ENCODE data around the gene OS9.

OS9 gene

DNA sequence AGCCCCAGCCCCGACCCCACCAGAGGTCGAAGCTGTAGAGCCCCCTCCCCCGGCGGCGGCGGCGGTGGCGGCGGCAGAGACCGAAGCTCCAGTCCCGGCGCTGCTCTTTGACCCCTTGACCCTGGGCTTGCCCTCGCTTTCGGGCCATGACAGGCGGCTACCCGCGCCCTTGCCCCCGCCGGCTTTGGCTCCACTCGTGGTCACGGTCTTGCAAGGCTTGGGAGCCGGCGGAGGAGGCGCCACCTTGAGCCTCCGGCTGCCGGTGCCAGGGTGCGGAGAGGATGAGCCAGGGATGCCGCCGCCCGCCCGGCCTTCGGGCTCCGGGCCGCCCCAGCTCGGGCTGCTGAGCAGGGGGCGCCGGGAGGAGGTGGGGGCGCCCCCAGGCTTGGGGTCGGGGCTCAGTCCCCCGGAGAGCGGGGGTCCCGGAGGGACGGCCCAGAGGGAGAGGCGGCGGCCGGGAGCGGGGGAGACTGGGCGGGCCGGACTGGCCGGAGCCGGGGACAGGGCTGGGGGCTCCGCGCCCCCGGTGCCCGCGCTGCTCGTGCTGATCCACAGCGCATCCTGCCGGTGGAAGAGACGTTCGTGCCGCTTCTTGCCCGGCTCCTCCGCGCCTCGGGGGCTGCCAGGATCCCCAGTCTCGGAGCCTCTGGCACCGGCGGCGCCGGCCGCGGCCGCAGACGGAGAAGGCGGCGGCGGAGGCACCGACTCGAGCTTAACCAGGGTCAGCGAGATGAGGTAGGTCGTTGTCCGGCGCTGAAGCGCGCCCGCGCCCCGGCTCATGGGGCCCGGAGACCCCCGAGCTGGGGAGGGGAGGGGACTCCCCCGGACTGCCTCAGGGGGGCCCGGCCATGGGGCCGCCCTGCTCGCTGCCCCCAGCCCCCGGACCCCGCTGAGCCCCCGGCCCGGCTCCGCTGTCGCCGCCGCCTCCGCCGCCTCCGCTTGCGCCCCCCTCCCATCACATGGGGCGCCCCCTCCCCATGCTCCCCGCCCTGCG lies 43.8 kb downstream of the OS9 start:
- no peak for DNase-seq

DNA sequence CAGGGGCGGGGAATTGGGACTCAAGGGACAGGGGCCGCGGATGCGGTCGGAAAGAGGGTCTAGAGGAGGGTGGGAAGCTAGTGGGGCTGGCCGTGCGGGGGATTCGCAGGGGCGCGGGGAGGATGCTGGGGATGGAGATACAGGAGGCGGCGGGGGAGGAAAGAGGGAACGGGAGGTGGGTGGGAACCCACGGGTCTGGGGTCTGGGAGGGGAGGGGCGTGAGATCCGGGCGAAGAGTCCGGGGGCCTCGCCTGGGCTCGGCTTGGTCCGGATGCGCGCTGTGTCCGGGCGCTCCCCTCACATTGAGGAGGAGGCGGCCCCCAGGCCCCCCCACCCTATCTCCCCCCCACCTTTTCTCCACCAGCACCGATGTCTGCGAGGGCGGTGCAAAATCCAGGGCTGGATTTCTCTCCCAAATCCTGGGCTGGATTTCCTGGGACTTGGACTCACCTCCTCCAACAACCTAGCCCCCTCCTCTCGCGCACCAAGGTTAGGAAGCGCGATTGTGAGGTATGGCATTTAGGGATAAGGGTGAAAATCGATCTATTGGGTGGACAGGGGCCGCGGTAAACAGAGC lies 44.8 kb downstream of the OS9 start, which contains the start of gene AGAP2:
TSS of gene AGAP2 (minus strand) at position 82 of the 577 bp plus-strand sequence. CDS start 496 bp downstream, outside the sequence.
- DNase-seq, result no peak

DNA sequence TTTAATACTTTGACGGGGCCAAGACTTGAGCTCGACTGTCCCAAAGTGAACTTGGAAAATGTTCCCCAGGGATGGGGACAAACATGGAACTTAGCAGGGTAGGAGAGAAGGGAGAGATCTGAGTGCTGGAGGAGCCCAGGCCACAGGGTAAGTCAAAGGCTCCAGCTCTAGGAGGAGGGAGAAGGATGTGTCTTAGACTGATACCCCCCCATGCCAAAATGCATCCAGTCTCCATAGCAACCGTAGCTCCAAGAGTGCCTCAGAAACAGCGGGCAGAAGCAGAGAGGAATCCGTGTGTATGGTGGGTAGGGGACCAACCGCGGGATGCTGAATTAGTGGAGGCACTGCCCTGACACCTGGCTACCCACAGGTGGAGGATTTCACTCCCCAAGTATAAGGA lies 45.5 kb downstream of the OS9 start:
- no peak for DNase-seq

DNA sequence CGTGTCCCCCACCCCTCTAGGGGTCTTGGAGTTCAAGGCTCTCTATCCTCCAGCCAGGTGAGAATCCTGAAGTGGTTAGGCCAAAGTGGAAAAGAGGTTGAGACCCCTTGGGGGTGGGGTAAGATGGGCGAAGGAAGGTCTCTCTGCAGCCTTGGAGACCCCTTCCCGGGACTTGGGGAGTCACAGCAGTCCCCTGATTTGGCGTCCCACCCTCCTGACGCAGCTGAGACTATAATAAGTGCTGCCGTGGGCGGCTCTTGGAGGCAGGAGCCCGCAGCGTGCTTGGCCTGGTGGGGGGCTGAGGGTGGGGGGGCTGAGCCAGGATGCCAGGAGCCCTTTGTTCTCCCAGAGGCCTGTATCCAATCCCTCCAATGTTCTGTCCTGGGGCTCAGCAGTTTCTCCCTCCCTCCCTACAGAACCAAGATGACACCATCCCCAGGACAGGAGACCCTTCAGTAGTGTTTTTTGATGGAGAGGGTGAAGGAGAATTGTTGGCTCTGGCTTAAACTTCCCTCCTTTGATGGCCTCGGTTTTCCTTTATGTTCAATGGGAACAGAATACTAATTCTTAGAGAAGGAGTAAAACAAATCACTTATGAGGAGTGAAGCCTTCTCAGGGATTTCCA lies 46.1 kb downstream of the OS9 start:
- no peak for DNase-seq

DNA sequence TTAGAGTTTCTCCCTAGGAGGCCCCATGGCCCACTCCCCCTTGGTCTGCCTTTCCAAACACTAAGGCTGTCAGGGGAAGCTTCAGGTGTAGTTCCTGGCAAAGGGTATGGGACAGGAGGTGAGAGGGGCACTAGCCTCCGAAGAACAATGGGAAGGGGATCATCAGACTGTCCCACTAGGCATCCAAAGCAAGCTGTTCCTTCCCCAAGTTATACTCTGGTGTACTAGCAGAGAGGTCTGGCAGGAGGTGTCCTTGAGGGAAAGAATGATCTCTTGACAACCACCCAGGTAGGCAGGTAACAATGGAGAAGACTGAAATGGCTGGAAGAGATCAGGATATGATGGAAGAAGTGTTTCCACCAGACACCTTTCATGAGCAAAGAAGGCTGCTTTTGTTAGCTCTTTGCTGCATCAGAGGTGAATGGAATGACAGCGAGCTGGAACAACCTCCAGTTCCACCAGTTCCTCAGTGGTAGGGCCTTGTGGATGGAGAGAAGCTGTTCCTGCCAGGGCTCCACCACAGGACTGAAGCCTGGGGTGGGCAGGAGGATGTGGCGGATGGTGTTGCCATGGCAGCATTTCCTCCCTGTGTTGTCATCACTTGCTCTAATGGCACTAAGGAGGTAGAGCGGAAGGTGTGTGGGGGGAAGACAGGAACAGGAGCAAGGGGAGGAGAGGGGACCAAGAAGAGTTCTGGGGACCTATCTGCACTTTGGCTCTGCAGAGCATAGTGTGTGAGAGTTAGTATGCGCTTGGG lies 46.9 kb downstream of the OS9 start:
- no peak for DNase-seq

DNA sequence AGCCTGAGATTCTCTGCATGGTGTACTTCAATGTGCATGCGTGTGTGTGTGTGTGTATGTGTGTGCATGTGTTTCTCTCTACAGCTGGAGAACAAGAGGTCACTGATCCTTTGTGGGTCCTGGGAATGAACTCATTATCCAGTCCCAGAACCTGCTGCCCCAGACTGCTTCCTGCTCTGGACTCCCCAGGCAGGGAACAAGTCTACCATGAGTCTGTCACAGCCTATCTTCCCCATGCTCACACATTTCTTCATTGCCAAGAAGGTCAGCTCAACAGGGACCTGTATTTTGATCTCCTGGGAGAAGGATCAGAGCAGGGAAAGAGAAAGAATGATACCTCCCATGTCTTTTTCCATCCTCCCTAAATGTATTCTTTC lies 47.5 kb downstream of the OS9 start:
- DNase-seq, result no peak

DNA sequence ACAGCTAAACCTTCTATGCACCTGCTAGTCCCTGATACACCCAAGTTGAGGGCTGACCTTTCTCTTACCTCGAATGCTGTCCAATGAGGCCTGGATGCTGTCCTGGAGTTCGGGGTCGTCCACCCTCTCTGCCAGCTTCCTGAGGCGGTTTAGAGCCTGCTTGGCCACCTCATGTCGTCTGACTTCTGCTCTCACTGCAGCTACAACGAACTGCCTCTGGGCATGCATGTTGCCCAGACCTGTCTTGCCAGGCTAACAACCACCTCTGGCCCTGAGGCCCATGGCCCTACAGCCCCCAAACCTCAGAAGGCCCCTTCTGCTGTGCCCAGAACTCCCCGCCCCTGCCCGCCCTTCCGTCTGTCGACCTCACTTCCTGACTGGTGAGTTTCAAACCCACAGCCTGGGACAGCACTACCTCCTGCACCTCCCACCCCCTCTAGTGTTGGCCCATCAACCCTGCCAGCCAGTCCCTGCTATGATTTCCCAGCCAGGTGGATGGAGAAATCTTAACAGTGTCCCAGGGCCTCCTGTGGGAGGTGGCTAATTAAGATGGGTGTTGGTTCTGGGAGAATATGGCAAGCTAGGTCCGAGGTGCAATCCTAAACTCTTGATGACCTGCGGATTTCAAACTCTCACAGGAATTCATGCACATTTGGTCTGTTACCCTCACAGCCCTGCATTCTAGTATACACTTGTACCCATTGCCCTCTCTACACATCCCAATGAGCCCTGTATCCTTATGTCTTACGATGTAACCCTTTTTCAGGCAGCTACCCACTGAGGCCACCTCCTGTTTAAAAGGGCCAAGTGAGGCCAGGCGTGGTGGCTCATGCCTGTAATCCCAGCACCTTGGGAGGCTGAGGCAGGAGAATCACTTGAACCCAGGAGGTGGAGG lies 48.2 kb downstream of the OS9 start:
- DNase-seq, result no peak

DNA sequence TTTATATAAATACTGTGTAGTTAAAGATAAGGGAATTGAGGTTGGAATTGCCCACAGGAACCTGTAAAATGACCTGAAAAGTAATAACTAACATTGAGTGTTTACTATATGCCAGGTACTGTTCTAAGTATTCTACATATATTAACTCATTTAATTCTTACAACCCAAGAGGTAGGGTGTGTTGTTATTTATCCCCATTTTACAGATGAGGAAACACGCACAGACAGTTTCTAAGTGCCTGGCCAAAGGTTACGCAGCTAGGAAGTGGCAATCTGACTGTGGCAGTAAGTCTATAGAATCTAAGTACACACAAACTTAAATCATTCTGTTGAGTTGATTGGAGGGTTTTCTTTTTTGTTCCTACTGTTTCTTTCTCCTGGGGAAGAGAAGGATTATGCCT lies 49.8 kb downstream of the OS9 start:
- no peak for DNase-seq

DNA sequence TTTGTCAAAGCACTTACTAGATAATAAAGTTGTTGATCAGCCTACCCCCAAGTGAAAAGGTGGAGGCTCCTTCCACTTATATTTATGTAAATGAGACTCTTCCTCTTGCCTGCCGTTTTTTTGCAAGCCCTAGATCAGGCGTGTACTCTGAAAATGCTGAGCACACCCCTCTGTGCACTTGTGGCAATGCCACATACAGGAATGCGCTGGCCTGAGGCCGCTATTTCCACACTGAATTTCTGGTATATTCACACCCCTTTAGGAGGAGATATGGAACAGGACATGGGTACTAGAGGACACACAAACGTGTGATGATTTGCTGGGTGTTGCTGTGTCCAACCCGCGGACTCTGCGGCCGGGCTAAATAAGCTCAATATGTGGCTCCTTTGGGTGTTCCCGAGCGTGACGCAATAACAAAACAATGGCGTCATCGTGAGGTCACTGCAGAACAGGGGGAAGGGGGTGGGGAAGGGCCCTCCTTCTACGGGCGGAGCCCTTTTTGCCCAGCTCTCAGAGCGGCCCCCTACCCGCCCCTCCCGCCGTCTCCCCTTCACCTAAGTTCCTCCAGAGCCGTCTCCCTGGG lies 50.4 kb downstream of the OS9 start:
- DNase-seq, result no peak

DNA sequence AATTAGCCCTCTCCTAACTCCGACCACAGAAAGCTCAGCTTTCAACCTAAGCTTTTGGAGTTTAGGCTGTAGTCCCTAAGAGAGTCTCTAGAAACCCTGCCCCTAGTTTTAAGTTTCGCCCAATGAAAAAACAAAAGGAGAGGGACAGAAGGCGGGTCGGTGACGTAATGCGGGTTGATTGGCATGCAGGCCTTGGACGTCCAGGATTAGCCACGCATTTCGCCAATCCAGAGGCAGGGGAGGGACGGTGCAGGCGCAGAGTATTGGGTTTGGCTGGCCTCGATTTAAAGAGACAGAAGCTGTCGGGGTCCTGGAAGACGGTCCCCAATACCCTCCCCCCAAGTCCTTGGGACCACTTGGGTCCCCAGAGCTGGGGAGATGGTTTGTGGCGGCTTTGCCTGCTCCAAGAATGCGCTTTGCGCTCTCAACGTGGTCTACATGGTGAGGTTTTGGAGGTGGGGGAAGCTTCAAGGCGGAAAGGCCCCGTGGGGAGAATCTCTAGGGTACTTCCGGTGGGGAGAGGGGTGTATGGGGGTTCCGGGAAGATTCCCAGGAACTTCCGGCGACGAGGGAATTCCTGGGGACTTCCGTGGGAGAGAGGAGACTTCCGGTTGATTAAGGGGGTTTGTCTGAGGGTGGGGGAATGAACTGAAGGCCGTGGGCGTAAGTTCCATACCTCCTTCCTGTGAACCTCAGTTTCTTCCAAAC lies 51.0 kb downstream of the OS9 start, which contains the start of gene TSPAN31:
TSS of gene TSPAN31 (plus strand) at position 263 of the 708 bp plus-strand sequence. CDS start at position 379, 116 bp downstream.
- DNase-seq, result peak; percentile 97

DNA sequence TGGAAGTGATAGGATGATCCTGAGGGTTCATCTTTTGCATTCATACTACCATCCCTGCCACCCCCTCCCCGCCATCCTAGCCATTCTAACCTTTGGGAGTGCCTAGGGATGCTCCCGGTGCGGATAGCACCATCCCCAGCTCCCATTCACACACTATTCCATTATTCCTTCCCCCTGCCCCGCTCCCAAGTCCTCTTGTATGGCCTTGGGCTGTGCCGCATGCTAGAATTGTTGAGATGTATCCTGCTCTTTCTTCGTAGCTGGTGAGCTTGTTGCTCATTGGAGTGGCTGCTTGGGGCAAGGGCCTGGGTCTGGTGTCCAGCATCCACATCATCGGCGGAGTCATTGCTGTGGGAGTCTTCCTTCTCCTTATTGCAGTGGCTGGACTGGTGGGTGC lies 51.6 kb downstream of the OS9 start:
- DNase-seq, result no peak

DNA sequence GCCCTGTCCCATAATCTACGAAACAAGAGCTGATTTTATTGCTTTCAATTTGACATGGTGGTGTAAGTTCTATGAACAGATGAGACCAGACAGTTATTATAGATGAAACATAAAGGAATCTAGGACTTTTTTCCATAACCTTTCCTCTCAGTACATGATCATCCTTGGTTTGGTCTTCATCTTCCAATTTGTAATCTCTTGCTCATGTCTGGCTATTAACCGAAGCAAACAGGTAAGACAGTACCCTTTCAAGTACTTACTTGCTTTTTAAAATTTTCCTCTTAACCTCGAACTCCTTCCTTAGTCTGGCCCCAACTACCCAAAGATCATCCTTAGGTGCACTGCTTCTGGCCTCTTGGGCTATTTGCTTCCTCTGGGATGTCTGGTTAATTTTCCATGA lies 52.1 kb downstream of the OS9 start:
- no peak for DNase-seq

DNA sequence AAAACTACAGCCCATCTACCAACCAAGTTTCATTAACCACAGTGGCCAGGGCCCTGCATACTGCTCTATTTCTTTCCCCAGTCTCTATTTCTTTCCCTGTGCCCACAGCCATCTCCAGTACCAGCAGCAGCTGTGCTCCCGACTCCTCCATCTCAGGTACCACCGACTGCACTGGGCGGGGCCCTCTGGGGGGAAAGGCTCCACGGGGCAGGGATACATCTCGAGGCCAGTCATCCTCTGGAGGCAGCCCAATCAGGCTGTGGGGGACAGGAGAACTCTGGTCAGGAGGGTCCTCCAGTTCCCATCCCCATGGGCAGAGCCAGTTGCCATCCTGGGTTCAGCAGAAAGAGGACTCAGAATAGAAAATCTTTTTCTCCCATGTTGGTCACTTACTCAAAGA lies 55.1 kb downstream of the OS9 start:
- no peak for DNase-seq

DNA sequence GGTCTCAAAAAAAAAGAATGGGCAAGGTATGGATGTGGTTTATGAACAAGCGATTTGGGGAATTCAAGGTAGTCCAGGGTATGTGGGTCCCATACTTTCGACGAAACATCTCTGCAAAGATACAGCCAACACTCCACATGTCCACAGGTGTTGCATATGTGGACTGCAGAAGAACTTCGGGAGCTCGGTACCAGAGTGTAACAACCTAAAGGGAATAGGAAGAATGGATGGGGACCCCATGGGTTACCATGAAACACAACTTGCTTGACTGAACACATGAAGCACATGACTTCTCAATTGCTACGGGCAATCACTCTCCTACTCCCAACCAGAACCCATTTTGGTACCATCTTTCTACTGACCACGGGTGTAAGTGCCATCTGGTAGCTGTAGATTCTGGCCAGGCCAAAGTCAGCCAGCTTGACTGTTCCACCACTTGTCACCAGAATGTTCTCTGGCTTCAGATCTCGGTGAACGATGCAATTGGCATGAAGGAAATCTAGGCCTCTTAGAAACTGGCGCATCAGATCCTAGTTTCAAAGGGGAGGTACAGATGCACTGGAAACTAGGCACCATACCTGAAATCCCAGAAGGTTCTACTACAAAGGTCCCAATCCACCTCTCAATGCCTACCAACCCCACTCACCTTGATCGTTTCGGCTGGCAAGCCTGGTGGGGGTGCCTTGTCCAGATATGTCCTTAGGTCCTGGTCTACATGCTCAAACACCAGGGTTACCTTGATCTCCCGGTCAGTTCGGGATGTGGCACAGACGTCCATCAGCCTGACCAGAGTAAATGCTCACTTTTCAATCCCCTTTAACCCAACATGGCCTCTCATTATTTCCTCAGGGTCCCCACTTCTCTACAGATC lies 56.9 kb downstream of the OS9 start:
- DNase-seq, result no peak

DNA sequence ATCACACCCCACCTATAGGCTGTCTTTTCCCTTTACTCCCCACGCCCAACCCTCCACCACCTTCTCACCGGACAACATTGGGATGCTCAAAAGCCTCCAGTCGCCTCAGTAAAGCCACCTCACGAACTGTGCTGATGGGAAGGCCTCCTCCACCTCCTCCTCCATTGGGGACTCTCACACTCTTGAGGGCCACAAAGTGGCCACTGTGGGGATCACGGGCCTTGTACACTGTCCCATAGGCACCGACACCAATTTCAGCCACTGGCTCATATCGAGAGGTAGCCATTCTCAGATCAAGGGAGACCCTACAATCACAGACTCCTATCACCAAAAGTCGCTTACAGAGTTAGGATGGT lies 57.5 kb downstream of the OS9 start:
- no peak for DNase-seq

DNA sequence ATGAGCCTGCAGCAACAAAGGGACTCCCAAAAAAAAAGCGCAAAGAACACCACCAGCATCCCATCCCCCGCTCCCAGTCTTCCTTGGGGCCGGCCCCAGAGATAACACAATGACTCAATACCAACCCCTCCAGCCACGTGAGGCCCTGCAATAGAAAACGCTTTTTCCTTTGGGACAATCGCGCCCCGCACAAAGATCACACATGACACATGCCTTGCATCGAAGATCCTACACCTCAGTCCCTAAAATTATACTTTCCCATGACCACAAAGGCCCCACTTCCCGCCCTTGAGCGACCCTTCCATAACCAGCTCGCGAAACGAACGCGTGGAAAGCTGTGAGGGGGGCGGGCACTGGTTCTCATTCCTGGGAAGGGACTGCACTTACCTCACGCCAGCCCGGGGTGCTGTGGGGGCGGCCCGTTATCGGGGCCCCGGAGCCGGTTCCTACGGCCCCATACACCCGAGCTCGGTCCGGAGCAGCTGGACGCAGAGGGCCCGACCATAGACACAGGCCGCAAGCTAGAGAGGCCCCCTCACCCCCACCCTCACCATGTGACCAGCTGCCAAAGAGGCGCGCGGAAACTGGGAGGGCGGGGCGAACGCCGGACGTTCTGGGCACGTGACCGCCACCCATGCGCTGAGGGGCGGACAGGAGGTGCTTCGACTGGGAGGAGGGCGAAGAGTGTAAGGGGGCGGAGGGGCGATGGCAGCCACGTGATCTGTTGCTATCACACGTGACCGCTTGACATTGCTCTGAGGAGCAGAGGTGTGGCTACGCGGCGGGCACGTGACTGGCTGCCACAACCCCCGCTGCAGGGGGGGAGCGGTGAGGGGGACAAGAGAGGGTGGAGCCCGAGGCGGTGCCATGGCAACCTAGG lies 58.1 kb downstream of the OS9 start, which contains the start of gene CDK4:
TSS of gene CDK4 (minus strand) at position 523 of the 880 bp plus-strand sequence. CDS start 593 bp downstream, outside the sequence.
- DNase-seq, result peak; percentile 100

DNA sequence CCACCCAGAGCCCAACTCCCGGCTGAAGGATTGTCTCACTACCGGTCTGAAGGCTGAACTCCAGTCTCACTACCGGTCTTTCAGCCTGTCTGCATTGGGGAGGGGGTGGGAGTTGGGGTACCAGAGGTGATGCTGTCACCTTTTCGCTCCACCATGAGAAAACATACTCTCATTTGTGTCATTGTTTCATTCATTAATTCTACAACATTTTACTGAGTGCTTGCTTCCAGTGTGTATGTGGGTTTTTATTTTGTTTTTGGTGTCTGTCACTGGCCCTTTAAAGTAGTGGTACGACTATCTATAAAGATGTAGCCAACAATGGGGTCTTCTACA lies 58.7 kb downstream of the OS9 start:
- no peak for DNase-seq

DNA sequence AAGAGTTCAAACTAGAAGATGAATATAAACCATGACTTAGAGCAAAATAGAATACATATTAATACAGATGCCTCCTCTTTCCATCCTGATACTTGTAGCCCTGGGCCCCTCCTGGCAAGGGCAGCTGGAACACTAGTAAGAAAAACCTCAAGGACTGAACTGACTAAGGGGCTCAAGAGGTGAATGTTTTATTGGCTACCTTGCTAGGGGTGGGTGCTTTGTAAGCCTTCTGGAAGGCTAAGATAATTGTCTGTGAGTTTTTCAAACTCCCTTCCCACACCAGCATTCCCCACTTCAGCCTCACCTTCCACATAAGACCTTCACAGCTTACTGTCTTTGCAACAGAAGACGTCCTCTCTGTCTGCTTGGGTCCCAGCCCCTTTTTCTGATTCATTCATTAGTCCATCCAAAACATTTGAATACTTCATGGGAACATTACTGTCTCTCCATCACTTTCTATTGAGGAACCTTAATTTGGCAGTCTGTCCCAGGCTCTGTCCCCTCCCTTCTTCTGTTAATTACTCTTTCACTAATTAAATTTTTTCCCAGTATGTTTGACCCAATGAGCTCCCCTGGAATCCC lies 59.9 kb downstream of the OS9 start:
- no peak for DNase-seq
